Measurements from ENCODE around the gene MCMBP.
A peak's percentile ranks its signal among the peaks of the same experiment; 100 is the strongest.
"Not testable (repeated sequence)": the region's sequence is repeated elsewhere in the genome, so short reads cannot be mapped to it uniquely, and the experiment has no call there.

The MCMBP gene

DNA sequence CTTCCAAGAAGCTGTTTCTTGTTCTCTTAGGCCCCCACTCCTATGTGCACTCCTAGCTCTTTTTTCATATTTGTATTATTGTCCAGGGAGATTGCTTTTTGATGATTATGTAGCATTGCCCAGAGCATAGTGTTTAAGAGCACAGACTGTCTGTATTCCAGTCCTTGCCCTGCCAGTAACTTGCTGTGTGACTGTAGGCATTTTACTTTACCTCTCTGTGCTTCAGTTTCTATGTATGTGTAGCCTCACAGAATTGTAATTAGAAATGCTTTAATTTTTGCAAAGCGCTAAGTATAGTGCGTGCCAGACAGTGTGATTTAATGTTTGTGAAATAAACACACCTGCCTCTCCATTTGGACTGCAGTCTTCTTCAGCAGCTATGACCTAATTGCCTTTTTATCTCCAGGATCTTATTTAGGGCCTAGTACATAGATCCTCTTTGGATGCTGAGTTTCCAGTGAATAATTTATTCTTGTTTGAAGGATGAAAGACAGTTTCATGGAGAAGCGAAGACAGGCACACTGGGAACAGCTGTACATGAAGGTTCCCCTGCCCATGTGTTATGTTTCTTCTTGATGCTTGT is 21.3 kb upstream of the MCMBP start:
- no peak overlapping the region for H3K4me3 ChIP-seq (ENCODE audit: low read length)

GRCh38 chr10:119893074-119893473 is 20.4 kb upstream of the MCMBP start:
- Histone ChIP-seq H3K9ac (ENCODE audit: low read length) (peak overlapping the region; percentile 86), H3K27me3 (ENCODE audit: control insufficient read depth, insufficient read depth, low read length) (no peaks in the 10 kb centered on the region), H3K9me3 (ENCODE audit: control insufficient read depth, low read length) (no peaks in the 10 kb centered on the region), H3K4me3 (ENCODE audit: low read length) (peak overlapping the region; percentile 96), H3K36me3 (ENCODE audit: control insufficient read depth, insufficient read depth, low read length) (no peaks in the 10 kb centered on the region), H3K4me1 (ENCODE audit: control insufficient read depth, insufficient read depth, low read length) (peaks cover 42% of the 10 kb centered on the region)

More for the DNA sequence above, 21.3 kb upstream of the MCMBP start:
- Histone ChIP-seq H3K27me3 (ENCODE audit: control insufficient read depth, insufficient read depth, low read length) (no peaks in the 10 kb centered on the region), H3K9me3 (ENCODE audit: control insufficient read depth, low read length) (no peaks in the 10 kb centered on the region), H3K9ac (ENCODE audit: low read length) (no peak overlapping the region), H3K36me3 (ENCODE audit: control insufficient read depth, insufficient read depth, low read length) (no peaks in the 10 kb centered on the region), H3K4me1 (ENCODE audit: control insufficient read depth, insufficient read depth, low read length) (peaks cover 50% of the 10 kb centered on the region)

- no peaks in the 10 kb centered on the region for H3K27me3 ChIP-seq (ENCODE audit: control insufficient read depth, insufficient read depth, low read length)
- peak within 1 kb of the TSS; percentile 86 for H3K9ac ChIP-seq (ENCODE audit: low read length)
- no peaks in the 10 kb centered on the region for H3K36me3 ChIP-seq (ENCODE audit: control insufficient read depth, insufficient read depth, low read length)
- no peaks in the 10 kb centered on the region for H3K9me3 ChIP-seq (ENCODE audit: control insufficient read depth, low read length)
- peaks cover 42% of the 10 kb centered on the region for H3K4me1 ChIP-seq (ENCODE audit: control insufficient read depth, insufficient read depth, low read length)
- peak within 1 kb of the TSS; percentile 96 for H3K4me3 ChIP-seq (ENCODE audit: low read length)
Measured at GRCh38 chr10:119892188-119893065, 19.8 kb upstream of the MCMBP start, which contains the start of gene SEC23IP. Gene SEC23IP (plus strand): TSS chr10:119892730. CDS start chr10:119892783, 53 bp downstream.

- not testable (repeated sequence) for H3K36me3 ChIP-seq (ENCODE audit: control insufficient read depth, insufficient read depth, low read length); H3K27me3 ChIP-seq (ENCODE audit: control insufficient read depth, insufficient read depth, low read length)
- peak overlapping the region; percentile 86 for H3K9ac ChIP-seq (ENCODE audit: low read length)
Measured at GRCh38 chr10:119891849-119892187, 19.2 kb upstream of the MCMBP start.

DNA sequence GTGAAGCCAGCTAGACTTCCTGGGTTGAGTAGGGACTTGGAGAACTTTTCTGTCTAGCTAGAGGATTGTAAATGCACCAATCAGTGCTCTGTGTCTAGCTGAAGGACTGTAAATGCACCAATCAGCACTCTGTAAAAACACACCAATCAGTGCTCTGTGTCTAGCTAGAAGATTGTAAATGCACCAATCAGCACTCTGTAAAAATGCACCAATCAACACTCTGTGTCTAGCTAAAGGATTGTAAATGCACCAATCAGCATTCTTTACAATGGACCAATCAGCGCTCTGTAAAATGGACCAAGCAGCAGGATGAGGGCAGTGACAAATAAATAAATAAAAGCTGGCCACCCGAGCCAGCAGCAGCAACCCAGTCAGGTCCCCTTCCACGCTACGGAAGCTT is 17.7 kb upstream of the MCMBP start:
- not testable (repeated sequence) for H3K36me3 ChIP-seq (ENCODE audit: control insufficient read depth, insufficient read depth, low read length); H3K27me3 ChIP-seq (ENCODE audit: control insufficient read depth, insufficient read depth, low read length); H3K9ac ChIP-seq (ENCODE audit: low read length); H3K4me3 ChIP-seq (ENCODE audit: low read length); H3K9me3 ChIP-seq (ENCODE audit: control insufficient read depth, low read length)
- peaks cover 25% of the 10 kb centered on the region for H3K4me1 ChIP-seq (ENCODE audit: control insufficient read depth, insufficient read depth, low read length)

More at GRCh38 chr10:119891849-119892187, 19.2 kb upstream of the MCMBP start:
- H3K4me1 ChIP-seq (ENCODE audit: control insufficient read depth, insufficient read depth, low read length), result peaks cover 37% of the 10 kb centered on the region
- peak overlapping the region; percentile 96 for H3K4me3 ChIP-seq (ENCODE audit: low read length)
- not testable (repeated sequence) for H3K9me3 ChIP-seq (ENCODE audit: control insufficient read depth, low read length)

GRCh38 chr10:119889201-119889600 is 16.6 kb upstream of the MCMBP start:
- not testable (repeated sequence) for H3K27me3 ChIP-seq (ENCODE audit: control insufficient read depth, insufficient read depth, low read length); H3K4me3 ChIP-seq (ENCODE audit: low read length); H3K9me3 ChIP-seq (ENCODE audit: control insufficient read depth, low read length); H3K9ac ChIP-seq (ENCODE audit: low read length); H3K36me3 ChIP-seq (ENCODE audit: control insufficient read depth, insufficient read depth, low read length)
- H3K4me1 ChIP-seq (ENCODE audit: control insufficient read depth, insufficient read depth, low read length), result peaks cover 14% of the 10 kb centered on the region

DNA sequence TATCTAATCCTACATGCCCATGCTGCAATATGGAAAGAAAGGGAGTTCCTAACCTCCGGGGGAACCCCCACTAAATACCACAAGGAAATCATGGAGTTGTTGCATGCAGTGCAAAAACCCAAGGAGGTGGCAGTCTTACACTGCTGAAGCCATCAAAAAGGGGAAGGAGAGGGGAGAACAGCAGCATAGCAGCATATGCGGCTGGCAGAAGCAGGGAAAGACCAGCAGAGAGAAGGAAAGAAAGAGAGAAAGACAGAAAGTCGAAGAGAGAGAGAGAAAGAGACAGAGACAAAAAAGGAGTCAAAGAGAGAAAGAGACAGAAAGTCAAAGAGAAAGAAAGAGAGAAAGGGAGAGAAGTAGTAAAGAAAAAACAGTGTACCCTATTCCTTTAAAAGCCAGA is 16.1 kb upstream of the MCMBP start:
- H3K4me3 ChIP-seq (ENCODE audit: low read length); H3K9ac ChIP-seq (ENCODE audit: low read length); H3K9me3 ChIP-seq (ENCODE audit: control insufficient read depth, low read length); H3K4me1 ChIP-seq (ENCODE audit: control insufficient read depth, insufficient read depth, low read length); H3K27me3 ChIP-seq (ENCODE audit: control insufficient read depth, insufficient read depth, low read length); H3K36me3 ChIP-seq (ENCODE audit: control insufficient read depth, insufficient read depth, low read length): not testable (repeated sequence)

- not testable (repeated sequence) for H3K4me1 ChIP-seq (ENCODE audit: control insufficient read depth, insufficient read depth, low read length)
Measured at GRCh38 chr10:119886070-119886469, 13.4 kb upstream of the MCMBP start.

DNA sequence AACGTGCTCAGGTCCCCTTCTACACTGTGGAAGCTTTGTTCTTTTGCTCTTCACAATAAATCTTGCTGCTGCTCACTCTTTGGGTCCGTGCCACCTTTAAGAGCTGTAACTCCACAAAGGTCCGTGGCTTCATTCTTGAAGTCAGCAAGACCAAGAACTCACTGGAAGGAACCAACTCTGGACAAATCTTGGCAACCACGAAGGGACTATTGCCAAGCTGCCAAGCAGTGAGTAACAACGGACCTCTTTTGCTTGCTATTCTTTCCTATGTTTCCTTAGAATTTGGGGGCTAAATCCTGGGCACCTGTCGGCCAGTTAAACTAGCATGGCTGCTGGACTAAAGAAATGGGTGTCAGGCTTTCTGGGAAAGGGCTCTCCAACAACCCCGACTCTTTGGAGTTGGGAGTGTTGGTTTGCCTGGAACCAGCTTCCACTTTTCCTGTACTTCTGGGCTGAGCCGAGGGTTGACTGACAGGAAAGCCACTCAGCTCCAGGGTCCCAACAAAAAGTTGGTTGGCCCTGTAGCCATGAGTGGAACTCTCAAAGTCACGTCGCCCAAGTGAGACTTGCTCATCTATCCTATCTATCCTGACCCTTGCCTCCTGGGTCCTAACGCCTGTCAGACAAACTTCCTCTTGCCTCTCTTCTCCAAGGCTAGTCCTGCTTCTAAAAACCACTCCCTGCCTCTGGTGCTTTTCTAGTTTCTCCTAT is 11.4 kb upstream of the MCMBP start:
- not testable (repeated sequence) for H3K4me1 ChIP-seq (ENCODE audit: control insufficient read depth, insufficient read depth, low read length); H3K4me3 ChIP-seq (ENCODE audit: low read length); H3K9me3 ChIP-seq (ENCODE audit: control insufficient read depth, low read length); H3K36me3 ChIP-seq (ENCODE audit: control insufficient read depth, insufficient read depth, low read length); H3K27me3 ChIP-seq (ENCODE audit: control insufficient read depth, insufficient read depth, low read length); H3K9ac ChIP-seq (ENCODE audit: low read length)

More at GRCh38 chr10:119886070-119886469, 13.4 kb upstream of the MCMBP start:
- H3K27me3 ChIP-seq (ENCODE audit: control insufficient read depth, insufficient read depth, low read length); H3K9me3 ChIP-seq (ENCODE audit: control insufficient read depth, low read length); H3K36me3 ChIP-seq (ENCODE audit: control insufficient read depth, insufficient read depth, low read length); H3K4me3 ChIP-seq (ENCODE audit: low read length); H3K9ac ChIP-seq (ENCODE audit: low read length): not testable (repeated sequence)

GRCh38 chr10:119878524-119878923 is 5.9 kb upstream of the MCMBP start:
- H3K9ac ChIP-seq (ENCODE audit: low read length), result no peak overlapping the region
- no peak overlapping the region for H3K4me3 ChIP-seq (ENCODE audit: low read length)
- H3K27me3 ChIP-seq (ENCODE audit: control insufficient read depth, insufficient read depth, low read length), result no peaks in the 10 kb centered on the region
- peaks cover 4% of the 10 kb centered on the region for H3K4me1 ChIP-seq (ENCODE audit: control insufficient read depth, insufficient read depth, low read length)
- H3K36me3 ChIP-seq (ENCODE audit: control insufficient read depth, insufficient read depth, low read length), result no peaks in the 10 kb centered on the region
- H3K9me3 ChIP-seq (ENCODE audit: control insufficient read depth, low read length), result no peaks in the 10 kb centered on the region

DNA sequence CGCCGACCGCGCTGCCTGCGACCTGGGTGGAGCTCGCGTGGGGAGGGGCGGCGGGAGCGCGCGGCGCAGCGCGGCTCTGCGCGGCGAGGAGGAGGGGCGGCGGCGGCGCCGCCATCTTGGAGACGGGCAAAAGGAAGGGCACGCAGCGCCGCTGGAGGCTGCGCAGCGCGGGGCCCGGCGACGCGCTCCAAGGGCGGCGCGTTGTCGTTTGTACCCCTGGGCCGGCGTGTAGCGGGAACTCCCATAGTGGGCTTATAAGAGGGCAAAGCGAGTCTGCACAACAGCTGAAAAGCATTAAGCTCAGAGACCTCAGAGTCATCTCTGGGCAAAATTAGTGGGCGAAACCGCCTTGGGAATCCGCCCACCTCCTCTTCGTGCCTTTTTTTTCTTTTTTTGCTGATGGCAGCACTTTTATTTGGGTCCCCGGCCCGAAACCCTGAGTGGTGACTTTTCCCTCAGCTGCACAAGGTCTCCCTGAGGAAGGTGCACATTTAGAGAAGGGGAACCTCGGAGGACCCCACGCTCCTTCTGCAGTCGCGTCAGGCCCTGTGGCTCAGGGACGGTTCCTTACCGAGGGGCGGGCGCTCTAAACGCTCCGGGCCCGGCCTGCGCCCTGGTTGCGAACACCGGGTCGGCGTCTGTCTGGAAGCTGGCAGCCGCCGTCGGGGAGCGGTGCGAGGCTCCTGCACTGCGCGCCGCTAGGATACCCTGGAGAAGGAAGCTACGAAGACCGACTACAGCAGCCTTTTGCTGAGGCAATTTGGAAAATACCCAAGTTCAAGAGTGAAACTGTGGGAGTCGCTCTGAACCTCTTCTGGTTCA is 428 bp upstream of the MCMBP start:
- Histone ChIP-seq H3K4me1 (ENCODE audit: control insufficient read depth, insufficient read depth, low read length) (peaks cover 9% of the 10 kb centered on the region), H3K27me3 (ENCODE audit: control insufficient read depth, insufficient read depth, low read length) (no peaks in the 10 kb centered on the region), H3K36me3 (ENCODE audit: control insufficient read depth, insufficient read depth, low read length) (no peaks in the 10 kb centered on the region)

More for the DNA sequence above, 428 bp upstream of the MCMBP start:
- H3K9me3 ChIP-seq (ENCODE audit: control insufficient read depth, low read length), result no peaks in the 10 kb centered on the region
- peak overlapping the region; percentile 73 for H3K9ac ChIP-seq (ENCODE audit: low read length)
- H3K4me3 ChIP-seq (ENCODE audit: low read length), result peak overlapping the region; percentile 60
